Upper lobe of right lung (tissue), 1 donor: ENCODE measurements around the gene PRR3. TPM values are rescaled to one million over a fixed set of nuclear protein-coding genes. Genes with fewer than 3 reads are reported as not detected.
"Not testable (repeated sequence)": the region's sequence is repeated elsewhere in the genome, so short reads cannot be mapped to it uniquely, and the experiment has no call there.

Source experiments
- ATAC-seq: fragments of 200-7000 bp; cut with Tn5 transposase; one replicate; pipeline ENCODE4 v1.9.1; 2020; ENCODE audit warnings: mild to moderate bottlenecking, moderate library complexity
- DNase-seq: peaks from one replicate; pipeline ENCODE4 v3.0.0-alpha.2; 2020
- H3K27ac ChIP-seq: fragments of 200-600 bp; one replicate; pipeline ENCODE4 v1.8.0; 2022
- H3K27me3 ChIP-seq: fragments of 200-600 bp; one replicate; pipeline ENCODE4 v1.8.0; 2022; ENCODE audit warnings: mild to moderate bottlenecking
- H3K36me3 ChIP-seq: fragments of 200-600 bp; one replicate; pipeline ENCODE4 v1.8.0; 2022
- H3K4me1 ChIP-seq: fragments of 200-600 bp; one replicate; pipeline ENCODE4 v1.8.0; 2022
- H3K4me3 ChIP-seq: fragments of 200-600 bp; one replicate; pipeline ENCODE4 v1.8.0; 2022; ENCODE audit warnings: mild to moderate bottlenecking
- H3K9me3 ChIP-seq: fragments of 200-600 bp; one replicate; pipeline ENCODE4 v1.8.0; 2022
- CTCF ChIP-seq: fragments of 200-600 bp; IDR thresholded peaks from one replicate; pipeline ENCODE4 v1.8.0; 2022; ENCODE audit warnings: antibody characterized with exemption
- intact Hi-C: fragments of 100-400 bp; cut with DNase I; formaldehyde crosslinking; loops from one replicate; pipeline ENCODE4 v1.11.0; 2022
- total RNA-seq: library from RNA; stranded (reverse); fragmentation: NEBNext Ultra II Directional; extraction: Animal tissue kit (Norgen Biotek cat#: 25700); gene quantifications from one replicate; pipeline ENCODE4 v1.2.1, GENCODE V29; 2021
- donor health status: DM: no; HTN: yes; CAD: no; lungs with severe emphysema.

The PRR3 gene
- total RNA-seq, 1 donor from 2014 or later, result 6.9 TPM

GRCh38 chr6:30590509-30590908, 33.4 kb downstream of the PRR3 start:
- H3K36me3 ChIP-seq, result peaks cover 86% of the 10 kb centered on the region
- no peak for TF ChIP-seq CTCF
- H3K4me1 ChIP-seq, result peaks cover 20% of the 10 kb centered on the region
- no peaks in the 10 kb centered on the region for H3K27me3 ChIP-seq
- intact Hi-C loops, result no loop called here
- no peaks in the 10 kb centered on the region for H3K9me3 ChIP-seq
- peak overlapping the region; percentile 36 for H3K27ac ChIP-seq
- ATAC-seq (peak; percentile 17), DNase-seq (no peak)
- no peak overlapping the region for H3K4me3 ChIP-seq

GRCh38 chr6:30591008-30591407, 33.9 kb downstream of the PRR3 start:
- Histone ChIP-seq H3K36me3 (peaks cover 81% of the 10 kb centered on the region), H3K9me3 (no peaks in the 10 kb centered on the region), H3K4me3 (no peak overlapping the region), H3K27ac (peak overlapping the region; percentile 36), H3K27me3 (no peaks in the 10 kb centered on the region), H3K4me1 (peaks cover 20% of the 10 kb centered on the region)
- intact Hi-C loops, result no loop called here
- ATAC-seq (peak; percentile 88), DNase-seq (no peak)
- TF ChIP-seq CTCF, result no peak

- peaks cover 69% of the 10 kb centered on the region for H3K36me3 ChIP-seq
- no peak for TF ChIP-seq CTCF
- intact Hi-C loops, result no loop called here
These were observed 35.2 kb downstream of the PRR3 start for GRCh38 chr6:30592287-30592686.

GRCh38 chr6:30597315-30598144, 40.4 kb downstream of the PRR3 start:
- H3K9me3 ChIP-seq, H3K27me3 ChIP-seq, H3K4me1 ChIP-seq, intact Hi-C loops, H3K4me3 ChIP-seq, H3K27ac ChIP-seq: not testable (repeated sequence)
- peaks cover 40% of the 10 kb centered on the region for H3K36me3 ChIP-seq
- peak; percentile 93 for ATAC-seq
- TF ChIP-seq CTCF, result peak; percentile 79
- DNase-seq, result peak; percentile 73

More at GRCh38 chr6:30592287-30592686, 35.2 kb downstream of the PRR3 start:
- no peaks in the 10 kb centered on the region for H3K9me3 ChIP-seq
- H3K27ac ChIP-seq, result no peak overlapping the region
- ATAC-seq (no peak), DNase-seq (no peak)
- H3K4me1 ChIP-seq, result peaks cover 20% of the 10 kb centered on the region
- no peak overlapping the region for H3K4me3 ChIP-seq
- no peaks in the 10 kb centered on the region for H3K27me3 ChIP-seq

GRCh38 chr6:30598912-30599624, 42.0 kb downstream of the PRR3 start:
- ATAC-seq (no peak), DNase-seq (peak; percentile 34)
- Histone ChIP-seq H3K27me3 (no peaks in the 10 kb centered on the region), H3K4me3 (no peak overlapping the region), H3K27ac (no peak overlapping the region), H3K4me1 (no peaks in the 10 kb centered on the region), H3K36me3 (peaks cover 49% of the 10 kb centered on the region), H3K9me3 (no peaks in the 10 kb centered on the region)
- no peak for TF ChIP-seq CTCF
- intact Hi-C loops, result no loop called here
